Transverse colon (tissue), 4 donors: ENCODE results near the gene WDFY2.

Experiments used
- EP300 ChIP-seq: sonication (generic); formaldehyde crosslinking; IDR thresholded peaks from one replicate; pipeline ENCODE4 v1.6.1; 2017; ENCODE audit warnings: antibody characterized with exemption, low read depth
- POLR2A ChIP-seq: fragments of 450-650 bp; IDR thresholded peaks from one replicate; pipeline ENCODE4 v1.6.1; 2016; ENCODE audit warnings: antibody characterized with exemption, mild to moderate bottlenecking, moderate library complexity
- POLR2AphosphoS5 ChIP-seq, 3 donors: sonication (generic); formaldehyde crosslinking; IDR thresholded peaks; one replicate each; pipeline ENCODE4 v1.6.1; 2016; ENCODE audit warnings: antibody characterized with exemption in 3 of 3
- TF ChIP-seq, protein P1 (sequence below), 5 experiments: fragments of 200-600 bp in 3 of 5; fragments of 450-650 bp in 2 of 5; sonication (generic) in 3 of 5; IDR thresholded peaks; 1 replicate in 2 of 5; 2 replicates in 3 of 5; pipeline ENCODE4 v1.5.1; 2016 to 2017; ENCODE audit warnings: antibody characterized with exemption in 5 of 5, inconsistent platforms in 3 of 5, mild to moderate bottlenecking in 2 of 5, moderate library complexity in 1 of 5

GRCh38 chr13:51780099-51780498 is 195.8 kb downstream of the WDFY2 start:
- TF ChIP-seq, protein P1, sequence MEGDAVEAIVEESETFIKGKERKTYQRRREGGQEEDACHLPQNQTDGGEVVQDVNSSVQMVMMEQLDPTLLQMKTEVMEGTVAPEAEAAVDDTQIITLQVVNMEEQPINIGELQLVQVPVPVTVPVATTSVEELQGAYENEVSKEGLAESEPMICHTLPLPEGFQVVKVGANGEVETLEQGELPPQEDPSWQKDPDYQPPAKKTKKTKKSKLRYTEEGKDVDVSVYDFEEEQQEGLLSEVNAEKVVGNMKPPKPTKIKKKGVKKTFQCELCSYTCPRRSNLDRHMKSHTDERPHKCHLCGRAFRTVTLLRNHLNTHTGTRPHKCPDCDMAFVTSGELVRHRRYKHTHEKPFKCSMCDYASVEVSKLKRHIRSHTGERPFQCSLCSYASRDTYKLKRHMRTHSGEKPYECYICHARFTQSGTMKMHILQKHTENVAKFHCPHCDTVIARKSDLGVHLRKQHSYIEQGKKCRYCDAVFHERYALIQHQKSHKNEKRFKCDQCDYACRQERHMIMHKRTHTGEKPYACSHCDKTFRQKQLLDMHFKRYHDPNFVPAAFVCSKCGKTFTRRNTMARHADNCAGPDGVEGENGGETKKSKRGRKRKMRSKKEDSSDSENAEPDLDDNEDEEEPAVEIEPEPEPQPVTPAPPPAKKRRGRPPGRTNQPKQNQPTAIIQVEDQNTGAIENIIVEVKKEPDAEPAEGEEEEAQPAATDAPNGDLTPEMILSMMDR (IDR thresholded peaks at IDR 0.05), result no peak
- no peak for TF ChIP-seq EP300
- TF ChIP-seq POLR2AphosphoS5 (IDR thresholded peaks at IDR 0.05), result no peak
- TF ChIP-seq POLR2A, result no peak
